Testis (tissue), 2 donors: ENCODE results near the gene RASAL3.

ENCODE experiments used
- CTCF ChIP-seq, 3 experiments: fragments of 450-650 bp in 2 of 3; fragments of 200-600 bp in 1 of 3; sonication (generic) in 1 of 3; IDR thresholded peaks; one replicate each; pipeline ENCODE4 v1.5.1; 2016 to 2019; ENCODE audit warnings: antibody characterized with exemption in 3 of 3, mild to moderate bottlenecking in 2 of 3, moderate library complexity in 1 of 3
- POLR2A ChIP-seq: fragments of 450-650 bp; IDR thresholded peaks from one replicate; pipeline ENCODE4 v1.6.1; 2017; ENCODE audit warnings: antibody characterized with exemption, mild to moderate bottlenecking, moderate library complexity

- TF ChIP-seq CTCF (IDR thresholded peaks at IDR 0.05) (no peak), POLR2A (no peak)
Observed at GRCh38 chr19:15425321-15425950, 38.9 kb downstream of the RASAL3 start.
